MM.1S (cell line): ENCODE measurements around the gene TMEM150B.

Experiments used
- DNase-seq: peaks from one replicate; pipeline ENCODE4 v3.0.0-alpha.2; 2015
- H2AFZ ChIP-seq: fragments of 300-600 bp; sonication (generic); 2 replicates; pipeline ENCODE4 v1.6.0; 2016; ENCODE audit warnings: antibody characterized with exemption, low read length
- H3F3A ChIP-seq: fragments of 300-600 bp; sonication (generic); 2 replicates; pipeline ENCODE4 v1.6.1; 2016; ENCODE audit warnings: mild to moderate bottlenecking, antibody characterized with exemption, low read length, moderate library complexity, mixed read lengths; ENCODE audit not compliant: insufficient read depth
- H3K27ac ChIP-seq: fragments of 300-600 bp; sonication (generic); 2 replicates; pipeline ENCODE4 v1.5.1; 2016; ENCODE audit warnings: mild to moderate bottlenecking, low read length
- H3K27me3 ChIP-seq: fragments of 300-600 bp; sonication (generic); replicated peaks from 2 replicates; pipeline ENCODE4 v1.6.0; 2016; ENCODE audit warnings: low read length; ENCODE audit not compliant: insufficient read depth
- H3K36me3 ChIP-seq: fragments of 300-600 bp; sonication (generic); replicated peaks from 2 replicates; pipeline ENCODE4 v1.6.1; 2016; ENCODE audit warnings: mild to moderate bottlenecking, low read length, mixed read lengths; ENCODE audit not compliant: insufficient read depth
- H3K4me1 ChIP-seq: fragments of 300-600 bp; sonication (generic); 2 replicates; pipeline ENCODE4 v1.6.1; 2016; ENCODE audit warnings: low read length, mixed read lengths
- H3K4me2 ChIP-seq: fragments of 300-600 bp; sonication (generic); 2 replicates; pipeline ENCODE4 v1.6.0; 2016; ENCODE audit warnings: low read depth, low read length
- H3K4me3 ChIP-seq: fragments of 300-600 bp; sonication (generic); 2 replicates; pipeline ENCODE4 v1.5.1; 2016; ENCODE audit warnings: low read length, mixed read lengths
- H3K79me2 ChIP-seq: fragments of 300-600 bp; sonication (generic); 2 replicates; pipeline ENCODE4 v1.6.1; 2016; ENCODE audit warnings: mixed run types, low read length, mixed read lengths
- H3K9ac ChIP-seq: fragments of 300-600 bp; sonication (generic); 2 replicates; pipeline ENCODE4 v1.6.1; 2016; ENCODE audit warnings: low read length, mixed read lengths
- H3K9me2 ChIP-seq: fragments of 300-600 bp; sonication (generic); replicated peaks from 2 replicates; pipeline ENCODE4 v1.6.1; 2016; ENCODE audit warnings: mild to moderate bottlenecking, low read length, mixed read lengths; ENCODE audit not compliant: insufficient read depth
- H3K9me3 ChIP-seq: fragments of 300-600 bp; sonication (generic); replicated peaks from 2 replicates; pipeline ENCODE4 v1.6.1; 2016; ENCODE audit warnings: mild to moderate bottlenecking, low read length, mixed read lengths; ENCODE audit not compliant: insufficient read depth
- H4K20me1 ChIP-seq: fragments of 300-600 bp; sonication (generic); 2 replicates; pipeline ENCODE4 v1.6.1; 2016; ENCODE audit warnings: mild to moderate bottlenecking, low read length, moderate library complexity, mixed read lengths; ENCODE audit not compliant: insufficient read depth
- CTCF ChIP-seq: fragments of 300-600 bp; sonication (generic); IDR thresholded peaks from 2 replicates; pipeline ENCODE4 v1.5.1; 2016; ENCODE audit warnings: antibody characterized with exemption, low read length, mixed read lengths
- EZH2 ChIP-seq: fragments of 300-600 bp; sonication (generic); optimal IDR thresholded peaks from 2 replicates; pipeline ENCODE3; 2017; ENCODE audit warnings: low read depth, mild to moderate bottlenecking, antibody characterized with exemption, low read length, mixed read lengths
- EZH2phosphoT487 ChIP-seq: fragments of 300-600 bp; sonication (generic); IDR thresholded peaks from 2 replicates; pipeline ENCODE4 v1.6.1; 2018; ENCODE audit warnings: antibody characterized with exemption, low read length

TMEM150B gene

GRCh38 chr19:55273978-55274707 is 51.0 kb downstream of the TMEM150B start:
- H3K9ac ChIP-seq, result no peak overlapping the region
- no peak overlapping the region for H3K4me3 ChIP-seq
- no peaks in the 10 kb centered on the region for H3K9me2 ChIP-seq
- no peak overlapping the region for H3K4me2 ChIP-seq
- H3K79me2 ChIP-seq, result peaks cover 37% of the 10 kb centered on the region
- H3K27me3 ChIP-seq, result no peaks in the 10 kb centered on the region
- no peaks in the 10 kb centered on the region for H3K9me3 ChIP-seq
- H4K20me1 ChIP-seq, result no peaks in the 10 kb centered on the region
- no peak overlapping the region for H2AFZ ChIP-seq
- H3K4me1 ChIP-seq, result peaks cover 29% of the 10 kb centered on the region
- H3K27ac ChIP-seq, result no peak overlapping the region
- DNase-seq, result no peak
- no peaks in the 10 kb centered on the region; the same call in 1 of the 2 replicates for H3K36me3 ChIP-seq
- peaks cover 25% of the 10 kb centered on the region for H3F3A ChIP-seq
- TF ChIP-seq CTCF, result no peak
- no peak for TF ChIP-seq EZH2phosphoT487
- no peak for TF ChIP-seq EZH2

- Histone ChIP-seq H3K27me3 (no peaks in the 10 kb centered on the region), H3F3A (peaks cover 19% of the 10 kb centered on the region), H3K4me2 (no peak overlapping the region), H4K20me1 (no peaks in the 10 kb centered on the region), H3K9me3 (no peaks in the 10 kb centered on the region), H3K79me2 (peaks cover 30% of the 10 kb centered on the region), H3K9ac (no peak overlapping the region), H3K36me3 (no peaks in the 10 kb centered on the region; the same call in 1 of the 2 replicates), H3K9me2 (no peaks in the 10 kb centered on the region), H3K4me3 (no peak overlapping the region), H3K27ac (no peak overlapping the region), H3K4me1 (peaks cover 19% of the 10 kb centered on the region), H2AFZ (no peak overlapping the region)
- TF ChIP-seq CTCF (no peak), EZH2phosphoT487 (no peak), EZH2 (no peak)
- DNase-seq, result no peak
Measured at GRCh38 chr19:55272142-55272541, 53.0 kb downstream of the TMEM150B start.

GRCh38 chr19:55270172-55270942 is 54.8 kb downstream of the TMEM150B start:
- Histone ChIP-seq H4K20me1 (no peaks in the 10 kb centered on the region), H3K9ac (no peak overlapping the region), H3K79me2 (peaks cover 37% of the 10 kb centered on the region), H3K27ac (no peak overlapping the region), H3K9me2 (no peaks in the 10 kb centered on the region), H3K36me3 (no peaks in the 10 kb centered on the region; the same call in 1 of the 2 replicates), H2AFZ (no peak overlapping the region), H3K4me3 (no peak overlapping the region), H3F3A (0 out of 2 replicates have a peak, but pooled peaks cover under 1% of the 10 kb centered on the region), H3K27me3 (no peaks in the 10 kb centered on the region), H3K9me3 (no peaks in the 10 kb centered on the region), H3K4me2 (no peak overlapping the region), H3K4me1 (peaks cover 5% of the 10 kb centered on the region; the same call in 1 of the 2 replicates)
- no peak for DNase-seq
- no peak for TF ChIP-seq EZH2
- TF ChIP-seq CTCF, result no peak
- no peak for TF ChIP-seq EZH2phosphoT487
